ENCODE results near the gene SOCS3.
A peak's percentile ranks its signal among the peaks of the same experiment; 100 is the strongest.

GRCh38 chr17:78369791-78370381, 10.0 kb upstream of the SOCS3 start:
- TF ChIP-seq GATA2 (IDR thresholded peaks at IDR 0.05; ENCODE audit: low read depth, low read length) (peak; percentile 92), GATA3 (IDR thresholded peaks at IDR 0.05; ENCODE audit: low read depth, low read length) (no peak)

All from SH-SY5Y (cell line).